BLaER1 (cell line): ENCODE results near the gene AK6.
"Not testable (repeated sequence)": the region's sequence is repeated elsewhere in the genome, so short reads cannot be mapped to it uniquely, and the experiment has no call there.

Experiments
- H3K27ac ChIP-seq: shearing (Covaris generic); formaldehyde crosslinking; 2 replicates; pipeline ENCODE4 v1.8.1; 2022
- H3K27me3 ChIP-seq: shearing (Covaris generic); formaldehyde crosslinking; 2 replicates; pipeline ENCODE4 v1.8.1; 2022
- H3K36me3 ChIP-seq: shearing (Covaris generic); formaldehyde crosslinking; 2 replicates; pipeline ENCODE4 v1.8.1; 2022
- H3K4me1 ChIP-seq: shearing (Covaris generic); formaldehyde crosslinking; 2 replicates; pipeline ENCODE4 v1.8.1; 2022
- H3K4me2 ChIP-seq: shearing (Covaris generic); formaldehyde crosslinking; 2 replicates; pipeline ENCODE4 v1.8.1; 2022
- H3K4me3 ChIP-seq: shearing (Covaris generic); formaldehyde crosslinking; 2 replicates; pipeline ENCODE4 v1.8.1; 2022
- H3K9ac ChIP-seq: shearing (Covaris generic); formaldehyde crosslinking; 2 replicates; pipeline ENCODE4 v1.8.1; 2022
- H3K9me3 ChIP-seq: shearing (Covaris generic); formaldehyde crosslinking; 2 replicates; pipeline ENCODE4 v1.8.1; 2022
- H4K20me1 ChIP-seq: shearing (Covaris generic); formaldehyde crosslinking; 2 replicates; pipeline ENCODE4 v1.8.1; 2022
- Cebpa-rat ChIP-seq: shearing (Covaris generic); IDR thresholded peaks from 2 replicates; pipeline ENCODE4 v1.8.1; 2022

Gene AK6

DNA sequence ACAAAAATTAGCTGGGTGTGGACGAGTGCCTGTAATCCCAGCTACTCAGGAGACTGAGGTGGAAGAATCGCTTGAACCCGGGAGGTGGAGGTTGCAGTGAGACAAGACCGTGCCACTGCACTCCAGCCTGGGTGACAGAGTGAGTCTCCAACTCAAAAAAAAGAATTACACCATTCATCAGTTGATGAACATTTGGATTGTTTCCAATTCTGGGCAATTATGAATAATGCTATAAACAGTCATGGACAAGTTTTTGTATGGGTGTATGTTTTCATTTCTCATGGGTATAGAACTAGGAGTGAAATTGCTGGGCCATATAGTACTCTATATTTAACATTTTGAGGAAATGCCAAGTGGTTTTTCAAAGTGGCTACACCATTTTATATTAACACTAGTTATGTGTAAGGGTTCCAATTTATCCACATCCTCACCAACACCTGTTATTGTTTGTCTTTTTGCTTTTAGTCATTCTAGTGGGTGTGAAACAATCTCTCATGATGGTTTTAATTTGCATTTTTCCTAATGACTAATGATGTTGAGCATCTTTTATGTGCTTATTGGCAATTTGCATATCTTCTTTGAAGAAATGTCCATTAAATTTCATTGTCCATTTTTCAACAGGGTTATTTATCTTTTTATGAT lies 27.7 kb downstream of the AK6 start:
- H3K9ac ChIP-seq, result no peak overlapping the region

GRCh38 chr5:69335341-69335935 lies 33.9 kb downstream of the AK6 start:
- Histone ChIP-seq H3K27me3 (peaks cover 5% of the 10 kb centered on the region; the same call in 1 of the 2 replicates), H3K9ac (no peak overlapping the region), H3K4me2 (no peak overlapping the region)

More for the DNA sequence above, 27.7 kb downstream of the AK6 start:
- 0 out of 2 replicates have a peak, but pooled peaks cover 3% of the 10 kb centered on the region for H3K9me3 ChIP-seq
- no peaks in the 10 kb centered on the region for H3K4me1 ChIP-seq
- no peak for TF ChIP-seq Cebpa-rat
- H3K4me2 ChIP-seq, result no peak overlapping the region
- no peaks in the 10 kb centered on the region for H3K27me3 ChIP-seq
- no peak overlapping the region for H3K27ac ChIP-seq
- no peaks in the 10 kb centered on the region for H3K36me3 ChIP-seq
- no peak overlapping the region for H3K4me3 ChIP-seq
- no peaks in the 10 kb centered on the region for H4K20me1 ChIP-seq

DNA sequence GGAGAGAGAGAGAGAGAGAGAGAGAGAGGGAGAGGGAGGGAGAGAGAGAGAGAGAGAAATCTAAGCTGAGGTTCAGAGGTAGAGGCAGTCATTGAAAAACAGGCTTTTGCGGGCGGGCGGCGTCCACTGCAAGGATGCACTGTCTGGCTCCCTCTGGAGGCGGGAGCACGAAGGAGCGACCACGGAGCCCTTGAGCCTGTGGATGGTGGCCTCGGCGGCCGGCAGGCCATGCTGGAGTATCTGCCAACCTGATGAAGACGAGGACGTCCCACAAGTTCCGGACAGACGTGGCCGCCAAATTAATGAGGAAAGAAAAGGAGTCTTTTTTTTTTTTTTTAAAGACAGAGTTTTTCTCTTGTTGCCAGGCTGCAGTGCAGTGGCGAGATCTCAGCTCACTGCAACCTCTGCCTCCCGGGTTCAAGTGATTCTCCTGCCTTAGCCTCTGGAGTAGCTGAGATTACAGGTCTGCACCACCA lies 34.5 kb downstream of the AK6 start:
- Histone ChIP-seq H3K4me3 (no peak overlapping the region), H3K27ac (no peak overlapping the region), H3K4me2 (no peak overlapping the region)

More at GRCh38 chr5:69335341-69335935, 33.9 kb downstream of the AK6 start:
- no peak for TF ChIP-seq Cebpa-rat
- Histone ChIP-seq H3K36me3 (no peaks in the 10 kb centered on the region), H3K4me3 (no peak overlapping the region), H3K27ac (no peak overlapping the region), H3K4me1 (peaks cover 21% of the 10 kb centered on the region), H3K9me3 (no peaks in the 10 kb centered on the region), H4K20me1 (no peaks in the 10 kb centered on the region)

GRCh38 chr5:69333668-69334315 lies 35.5 kb downstream of the AK6 start:
- not testable (repeated sequence) for H3K9ac ChIP-seq, H3K27me3 ChIP-seq, H3K4me3 ChIP-seq, H4K20me1 ChIP-seq, H3K27ac ChIP-seq, H3K4me2 ChIP-seq, H3K9me3 ChIP-seq, H3K36me3 ChIP-seq
- peaks cover 21% of the 10 kb centered on the region for H3K4me1 ChIP-seq

More for the DNA sequence above, 34.5 kb downstream of the AK6 start:
- Histone ChIP-seq H3K27me3 (peaks cover 5% of the 10 kb centered on the region; the same call in 1 of the 2 replicates), H3K9ac (no peak overlapping the region), H3K9me3 (no peaks in the 10 kb centered on the region), H3K4me1 (peaks cover 21% of the 10 kb centered on the region), H3K36me3 (no peaks in the 10 kb centered on the region), H4K20me1 (no peaks in the 10 kb centered on the region)
- TF ChIP-seq Cebpa-rat, result no peak

DNA sequence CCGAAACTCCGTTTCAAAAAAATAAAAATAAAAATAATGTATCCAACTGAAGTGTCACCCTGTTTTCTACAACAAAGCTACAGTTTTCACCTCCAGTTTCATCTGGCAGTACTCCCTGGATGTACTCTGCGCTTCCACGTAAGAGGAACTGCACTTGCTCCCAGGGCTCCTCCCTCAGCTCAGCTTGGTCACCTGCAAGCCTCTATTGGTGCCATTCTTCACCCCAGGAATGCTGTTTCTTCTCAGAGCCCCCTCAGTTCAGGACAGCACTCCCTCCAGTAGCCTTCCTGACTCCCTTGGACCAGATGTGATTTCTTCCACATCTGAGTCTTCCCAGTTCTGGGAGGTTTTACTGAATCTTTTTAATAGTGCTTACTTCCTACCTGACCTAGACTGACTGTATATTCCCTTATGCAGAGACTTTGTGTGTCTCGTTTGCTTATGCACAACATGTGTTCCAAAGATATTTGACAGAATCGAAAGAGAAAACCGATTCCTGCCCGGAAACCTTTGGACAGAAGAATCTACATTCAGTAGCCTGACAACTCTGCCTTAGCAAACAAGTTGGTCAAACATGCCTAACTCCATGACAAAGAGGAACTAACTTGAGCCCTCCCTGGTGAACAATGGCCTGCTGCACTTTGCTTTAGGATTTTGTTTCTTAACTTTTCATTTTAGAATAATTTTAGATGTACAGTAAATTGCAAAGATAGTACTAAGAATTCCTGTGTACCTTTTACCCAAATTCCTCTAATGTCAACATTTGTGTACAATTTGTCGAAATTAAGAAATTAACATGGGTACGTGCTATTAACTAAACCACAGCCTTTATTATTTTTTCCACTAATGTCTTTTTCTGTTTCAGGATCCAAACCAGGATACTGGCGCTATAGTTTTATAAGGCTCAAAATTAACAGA lies 37.5 kb downstream of the AK6 start:
- peaks cover 21% of the 10 kb centered on the region for H3K4me1 ChIP-seq
- H3K4me3 ChIP-seq, result peak overlapping the region; percentile 76
- no peak for TF ChIP-seq Cebpa-rat
- H3K27ac ChIP-seq, result peak overlapping the region; percentile 70; the same call in 1 of the 2 replicates
- no peaks in the 10 kb centered on the region for H4K20me1 ChIP-seq
- no peaks in the 10 kb centered on the region for H3K36me3 ChIP-seq
- peaks cover 5% of the 10 kb centered on the region; the same call in 1 of the 2 replicates for H3K27me3 ChIP-seq
- H3K9me3 ChIP-seq, result no peaks in the 10 kb centered on the region
- H3K4me2 ChIP-seq, result peak overlapping the region; percentile 84
- peak overlapping the region; percentile 72 for H3K9ac ChIP-seq

DNA sequence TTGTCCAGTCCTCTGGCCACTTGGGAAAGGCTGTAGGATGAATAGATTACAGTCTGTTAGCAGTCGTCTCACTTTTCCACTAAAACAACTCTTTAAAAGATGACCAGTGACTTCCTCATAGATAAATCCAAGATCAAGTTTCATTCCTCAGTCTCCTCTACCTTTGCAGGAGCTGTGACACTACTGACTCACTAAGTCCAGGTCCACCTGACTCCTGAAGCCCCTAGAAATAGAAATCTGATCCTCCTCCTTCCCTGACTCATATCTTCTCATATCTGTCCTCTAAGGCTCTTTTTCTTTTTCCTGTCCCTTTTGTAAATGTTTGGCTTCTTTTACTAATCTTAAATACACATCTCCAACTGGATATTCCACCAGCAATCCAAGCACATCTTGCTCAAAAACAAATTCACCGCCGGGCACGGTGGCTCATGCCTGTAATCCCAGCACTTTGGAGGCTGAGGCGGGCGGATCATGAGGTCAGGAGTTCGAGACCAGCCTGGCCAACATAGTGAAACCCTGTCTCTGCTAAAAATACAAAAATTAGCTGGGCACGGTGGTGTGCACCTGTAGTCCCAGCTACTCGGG lies 39.3 kb downstream of the AK6 start:
- H3K27ac ChIP-seq, result no peak overlapping the region
- H3K4me3 ChIP-seq, result no peak overlapping the region

DNA sequence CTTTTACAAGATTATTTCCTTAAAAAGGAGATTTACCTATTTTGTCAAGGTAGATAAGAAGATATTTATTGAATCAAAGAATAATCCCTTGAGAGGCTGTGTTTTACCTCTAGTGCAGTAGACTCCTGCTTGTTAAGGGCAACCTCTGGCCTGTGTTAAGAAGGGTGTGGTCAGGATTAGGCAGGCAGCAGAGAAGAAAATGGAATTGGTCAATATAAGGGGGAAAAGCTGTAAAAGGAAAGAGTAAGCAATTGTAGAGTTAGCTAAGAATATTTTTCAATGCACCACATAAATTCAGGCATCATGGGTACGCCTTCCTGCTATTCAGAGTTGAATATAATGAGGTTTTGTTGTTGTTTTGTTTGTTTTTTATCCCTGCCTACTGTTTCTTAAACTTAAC lies 43.0 kb downstream of the AK6 start:
- no peak overlapping the region for H3K4me3 ChIP-seq
- H3K4me2 ChIP-seq, result no peak overlapping the region
- no peaks in the 10 kb centered on the region for H3K27me3 ChIP-seq
- TF ChIP-seq Cebpa-rat, result no peak
- H3K36me3 ChIP-seq, result peaks cover 5% of the 10 kb centered on the region; the same call in 1 of the 2 replicates
- H3K9me3 ChIP-seq, result no peaks in the 10 kb centered on the region
- no peak overlapping the region for H3K9ac ChIP-seq
- no peaks in the 10 kb centered on the region for H3K4me1 ChIP-seq
- H4K20me1 ChIP-seq, result no peaks in the 10 kb centered on the region
- no peak overlapping the region for H3K27ac ChIP-seq

More for the DNA sequence above, 39.3 kb downstream of the AK6 start:
- Histone ChIP-seq H3K9me3 (no peaks in the 10 kb centered on the region), H3K4me1 (peaks cover 21% of the 10 kb centered on the region), H3K27me3 (peaks cover 5% of the 10 kb centered on the region; the same call in 1 of the 2 replicates), H3K9ac (no peak overlapping the region), H3K4me2 (no peak overlapping the region), H3K36me3 (no peaks in the 10 kb centered on the region), H4K20me1 (no peaks in the 10 kb centered on the region)
- no peak for TF ChIP-seq Cebpa-rat

DNA sequence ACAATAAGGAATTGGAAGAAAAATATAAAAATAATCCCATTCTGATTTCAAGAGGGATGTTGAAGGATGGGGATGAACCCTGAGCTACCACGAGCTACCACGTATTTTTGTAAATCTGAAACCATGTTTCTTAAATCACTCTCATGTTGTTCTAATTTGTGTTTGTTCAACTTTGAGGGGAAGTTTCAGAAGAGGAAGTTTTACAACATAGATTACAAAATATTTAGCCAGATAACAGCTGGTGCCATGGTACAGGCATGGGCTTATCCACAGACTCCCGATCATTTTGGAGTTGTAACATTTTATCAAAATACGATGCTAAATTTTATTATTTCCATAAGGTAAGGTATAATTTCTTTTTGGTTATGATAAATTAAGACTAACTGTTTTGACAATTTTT lies 51.9 kb downstream of the AK6 start:
- no peaks in the 10 kb centered on the region for H3K27me3 ChIP-seq
- TF ChIP-seq Cebpa-rat, result no peak
- H3K4me2 ChIP-seq, result no peak overlapping the region
- no peak overlapping the region for H3K27ac ChIP-seq
- no peak overlapping the region for H3K4me3 ChIP-seq
- peaks cover 46% of the 10 kb centered on the region for H3K36me3 ChIP-seq
- H3K9me3 ChIP-seq, result no peaks in the 10 kb centered on the region
- no peak overlapping the region for H3K9ac ChIP-seq
- no peaks in the 10 kb centered on the region for H4K20me1 ChIP-seq
- H3K4me1 ChIP-seq, result no peaks in the 10 kb centered on the region

GRCh38 chr5:69315972-69316371 lies 53.3 kb downstream of the AK6 start:
- no peak overlapping the region for H3K4me3 ChIP-seq
- no peaks in the 10 kb centered on the region for H3K4me1 ChIP-seq
- H3K4me2 ChIP-seq, result no peak overlapping the region
- no peak overlapping the region for H3K27ac ChIP-seq
- no peak overlapping the region for H3K9ac ChIP-seq
- H3K9me3 ChIP-seq, result no peaks in the 10 kb centered on the region
- no peak for TF ChIP-seq Cebpa-rat
- H3K36me3 ChIP-seq, result peaks cover 44% of the 10 kb centered on the region
- no peaks in the 10 kb centered on the region for H4K20me1 ChIP-seq
- H3K27me3 ChIP-seq, result no peaks in the 10 kb centered on the region
